HG03521 (cell line): Measurements from ENCODE around the gene TMEM203.
A peak's percentile ranks its signal among the peaks of the same experiment; 100 is the strongest.
"Not testable (repeated sequence)": the region's sequence is repeated elsewhere in the genome, so short reads cannot be mapped to it uniquely, and the experiment has no call there.

Experiments used
- ATAC-seq: cut with Tn5 transposase; IDR thresholded peaks from one replicate; pipeline ENCODE4 v1.9.1; 2021; ENCODE audit warnings: mild to moderate bottlenecking, moderate library complexity; ENCODE audit not compliant: unreplicated experiment

The TMEM203 gene

GRCh38 chr9:137242269-137243203 lies 37.1 kb upstream of the TMEM203 start:
- no peak for ATAC-seq

- ATAC-seq, result peak; percentile 2
Measured at GRCh38 chr9:137241490-137242268, 36.2 kb upstream of the TMEM203 start.

- peak; percentile 72 for ATAC-seq
Measured at GRCh38 chr9:137240841-137241489, 35.5 kb upstream of the TMEM203 start, which contains the start of gene TUBB4B. TUBB4B (plus strand) TSS chr9:137241287; CDS start chr9:137241361, 74 bp downstream.

GRCh38 chr9:137240318-137240840 lies 34.9 kb upstream of the TMEM203 start:
- peak; percentile 21 for ATAC-seq

GRCh38 chr9:137239541-137240200 lies 34.2 kb upstream of the TMEM203 start:
- not testable (repeated sequence) for ATAC-seq

- ATAC-seq, result no peak
Measured at GRCh38 chr9:137237759-137238726, 32.6 kb upstream of the TMEM203 start.

GRCh38 chr9:137236936-137237421 lies 31.5 kb upstream of the TMEM203 start:
- no peak for ATAC-seq

GRCh38 chr9:137236238-137236935 lies 30.9 kb upstream of the TMEM203 start:
- ATAC-seq, result no peak

GRCh38 chr9:137235424-137236237 lies 30.2 kb upstream of the TMEM203 start:
- ATAC-seq, result no peak

GRCh38 chr9:137234758-137235423 lies 29.4 kb upstream of the TMEM203 start:
- ATAC-seq, result no peak

GRCh38 chr9:137234055-137234697 lies 28.7 kb upstream of the TMEM203 start:
- ATAC-seq, result no peak

- ATAC-seq, result no peak
Measured at GRCh38 chr9:137233143-137233980, 27.9 kb upstream of the TMEM203 start.

GRCh38 chr9:137232510-137232909 lies 27.1 kb upstream of the TMEM203 start:
- no peak for ATAC-seq

- ATAC-seq, result no peak
Measured at GRCh38 chr9:137232101-137232500, 26.7 kb upstream of the TMEM203 start.

- ATAC-seq, result no peak
Measured at GRCh38 chr9:137231372-137232039, 26.1 kb upstream of the TMEM203 start.
